HepG2 (cell line): ENCODE measurements around the gene PLVAP. TPM values are rescaled to one million over a fixed set of nuclear protein-coding genes. Genes with fewer than 3 reads are reported as not detected.

Experiments
- AGO1 ChIP-seq: fragments of 200-400 bp; formaldehyde crosslinking; IDR thresholded peaks from 2 replicates; pipeline ENCODE4 v1.6.1; 2017; ENCODE audit warnings: mild to moderate bottlenecking, low read depth, low read length, moderate library complexity; ENCODE audit not compliant: poor library complexity, severe bottlenecking
- BHLHE40 ChIP-seq: IDR thresholded peaks from 2 replicates; pipeline ENCODE4 v1.6.1; 2011; ENCODE audit warnings: low read length, improper control_type of control experiment
- CCAR2 ChIP-seq: fragments of 200-400 bp; formaldehyde crosslinking; optimal IDR thresholded peaks from 2 replicates; pipeline ENCODE3; 2018; ENCODE audit warnings: low read depth, mild to moderate bottlenecking, low read length, moderate library complexity
- GATA4 ChIP-seq: sonication (generic); IDR thresholded peaks from 2 replicates; pipeline ENCODE4 v1.6.1; 2016; ENCODE audit warnings: antibody characterized with exemption, low read depth, borderline replicate concordance
- RELA ChIP-seq: sonication (generic); formaldehyde crosslinking; IDR thresholded peaks from 2 replicates; pipeline ENCODE4 v1.4.0; 2020; ENCODE audit warnings: missing genetic modification reagents
- ZBTB7A ChIP-seq: sonication (generic); formaldehyde crosslinking; IDR thresholded peaks from 2 replicates; pipeline ENCODE4 v1.8.0; 2022; ENCODE audit warnings: mild to moderate bottlenecking, missing genetic modification reagents
- ZNF230 ChIP-seq: sonication (generic); formaldehyde crosslinking; IDR thresholded peaks from 2 replicates; pipeline ENCODE4 v1.4.0; 2020; ENCODE audit warnings: mild to moderate bottlenecking, missing genetic modification reagents
- ZNF549 ChIP-seq: sonication (generic); formaldehyde crosslinking; IDR thresholded peaks from 2 replicates; pipeline ENCODE4 v1.5.0; 2020; ENCODE audit warnings: missing genetic modification reagents
- ZNF891 ChIP-seq: sonication (generic); formaldehyde crosslinking; IDR thresholded peaks from 2 replicates; pipeline ENCODE4 v1.5.0; 2020; ENCODE audit warnings: mild to moderate bottlenecking, missing genetic modification reagents
- polyA plus RNA-seq, 8 experiments: library from polyadenylated mRNA; depleted of rRNA in 3 of 8; stranded (reverse) in 7 of 8; unstranded in 1 of 8; fragments of >200 nt; fragmentation: Illumina TruSeq in 4 of 8; extraction: Trizol in 4 of 8; gene quantifications; 2 replicates each; pipeline versions ENCODE4 v1.2.1 to v1.2.3, GENCODE V29; 2011 to 2016; ENCODE audit warnings: low read depth in 4 of 8, missing spikeins in 1 of 8, mixed read lengths in 1 of 8; ENCODE audit not compliant: insufficient read depth in 1 of 8
- total RNA-seq, 5 experiments: library from RNA; depleted of rRNA; stranded (reverse); fragments of >200 nt; fragmentation: Illumina TruSeq; extraction: Trizol; gene quantifications; 2 replicates each; pipeline ENCODE4 v1.2.3, GENCODE V29; 2016; ENCODE audit warnings: low read depth in 1 of 5
- TF ChIP-seq, protein P1 (sequence below): sonication (generic); formaldehyde crosslinking; IDR thresholded peaks from 2 replicates; pipeline ENCODE4 v1.4.0; 2020; ENCODE audit warnings: mild to moderate bottlenecking, missing genetic modification reagents, borderline replicate concordance
- TF ChIP-seq, protein P2 (sequence below), 2 experiments: sonication (generic) in 1 of 2; formaldehyde crosslinking in 1 of 2; IDR thresholded peaks; 2 replicates each; pipeline versions ENCODE4 v1.4.0 to v1.6.1; 2016 to 2020; ENCODE audit warnings: borderline replicate concordance in 1 of 2, low read depth in 1 of 2, mild to moderate bottlenecking in 1 of 2, missing genetic modification reagents in 1 of 2
- TF ChIP-seq, protein P3 (sequence below): sonication (generic); formaldehyde crosslinking; IDR thresholded peaks from 2 replicates; pipeline ENCODE4 v1.5.1; 2020; ENCODE audit warnings: missing genetic modification reagents, mild to moderate bottlenecking, borderline replicate concordance
- TF ChIP-seq, protein P4 (sequence below), 2 experiments: sonication (generic) in 1 of 2; formaldehyde crosslinking in 1 of 2; IDR thresholded peaks; 2 replicates each; pipeline versions ENCODE4 v1.4.0 to v1.6.1; 2018 to 2020; ENCODE audit warnings: missing genetic modification reagents in 2 of 2, borderline replicate concordance in 1 of 2, low read depth in 1 of 2, mild to moderate bottlenecking in 1 of 2, missing biosample characterization in 1 of 2
- TF ChIP-seq, protein P5 (sequence below): sonication (generic); formaldehyde crosslinking; IDR thresholded peaks from 2 replicates; pipeline ENCODE4 v1.4.0; 2020; ENCODE audit warnings: missing genetic modification reagents

Gene PLVAP
- total and polyA plus RNA-seq, 2 of the 13 experiments (the other 11 are each of a cell fraction or from before 2014, with no cell fraction given): 0.26 TPM; not detected in 1

DNA sequence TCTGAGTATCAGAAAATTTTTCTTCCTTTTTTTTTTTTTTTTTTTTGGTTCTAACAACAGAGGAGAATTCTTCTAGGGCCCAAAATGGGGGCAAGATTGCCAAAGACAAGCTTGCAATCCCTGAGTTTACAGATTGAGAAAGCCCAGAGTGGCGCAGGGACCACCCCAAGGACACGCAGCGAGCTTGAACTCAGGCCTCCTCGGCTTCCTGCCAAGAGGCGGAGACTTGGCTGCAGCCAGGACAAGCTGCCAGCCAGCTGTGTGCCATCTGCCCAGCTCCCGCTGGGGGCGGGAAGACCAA is 72.0 kb downstream of the PLVAP start (continued):
- TF ChIP-seq, protein P1, sequence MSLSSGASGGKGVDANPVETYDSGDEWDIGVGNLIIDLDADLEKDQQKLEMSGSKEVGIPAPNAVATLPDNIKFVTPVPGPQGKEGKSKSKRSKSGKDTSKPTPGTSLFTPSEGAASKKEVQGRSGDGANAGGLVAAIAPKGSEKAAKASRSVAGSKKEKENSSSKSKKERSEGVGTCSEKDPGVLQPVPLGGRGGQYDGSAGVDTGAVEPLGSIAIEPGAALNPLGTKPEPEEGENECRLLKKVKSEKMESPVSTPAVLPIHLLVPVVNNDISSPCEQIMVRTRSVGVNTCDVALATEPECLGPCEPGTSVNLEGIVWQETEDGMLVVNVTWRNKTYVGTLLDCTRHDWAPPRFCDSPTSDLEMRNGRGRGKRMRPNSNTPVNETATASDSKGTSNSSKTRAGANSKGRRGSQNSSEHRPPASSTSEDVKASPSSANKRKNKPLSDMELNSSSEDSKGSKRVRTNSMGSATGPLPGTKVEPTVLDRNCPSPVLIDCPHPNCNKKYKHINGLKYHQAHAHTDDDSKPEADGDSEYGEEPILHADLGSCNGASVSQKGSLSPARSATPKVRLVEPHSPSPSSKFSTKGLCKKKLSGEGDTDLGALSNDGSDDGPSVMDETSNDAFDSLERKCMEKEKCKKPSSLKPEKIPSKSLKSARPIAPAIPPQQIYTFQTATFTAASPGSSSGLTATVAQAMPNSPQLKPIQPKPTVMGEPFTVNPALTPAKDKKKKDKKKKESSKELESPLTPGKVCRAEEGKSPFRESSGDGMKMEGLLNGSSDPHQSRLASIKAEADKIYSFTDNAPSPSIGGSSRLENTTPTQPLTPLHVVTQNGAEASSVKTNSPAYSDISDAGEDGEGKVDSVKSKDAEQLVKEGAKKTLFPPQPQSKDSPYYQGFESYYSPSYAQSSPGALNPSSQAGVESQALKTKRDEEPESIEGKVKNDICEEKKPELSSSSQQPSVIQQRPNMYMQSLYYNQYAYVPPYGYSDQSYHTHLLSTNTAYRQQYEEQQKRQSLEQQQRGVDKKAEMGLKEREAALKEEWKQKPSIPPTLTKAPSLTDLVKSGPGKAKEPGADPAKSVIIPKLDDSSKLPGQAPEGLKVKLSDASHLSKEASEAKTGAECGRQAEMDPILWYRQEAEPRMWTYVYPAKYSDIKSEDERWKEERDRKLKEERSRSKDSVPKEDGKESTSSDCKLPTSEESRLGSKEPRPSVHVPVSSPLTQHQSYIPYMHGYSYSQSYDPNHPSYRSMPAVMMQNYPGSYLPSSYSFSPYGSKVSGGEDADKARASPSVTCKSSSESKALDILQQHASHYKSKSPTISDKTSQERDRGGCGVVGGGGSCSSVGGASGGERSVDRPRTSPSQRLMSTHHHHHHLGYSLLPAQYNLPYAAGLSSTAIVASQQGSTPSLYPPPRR (CRISPR knock-in tag): no peak
- peak; percentile 27; the same call in 1 of the 2 replicates for TF ChIP-seq ZBTB7A (CRISPR knock-in tag)
- TF ChIP-seq ZNF549 (CRISPR knock-in tag): no peak
- TF ChIP-seq ZNF891 (CRISPR knock-in tag): no peak
- TF ChIP-seq ZNF230 (CRISPR knock-in tag): no peak
- TF ChIP-seq, protein P2, sequence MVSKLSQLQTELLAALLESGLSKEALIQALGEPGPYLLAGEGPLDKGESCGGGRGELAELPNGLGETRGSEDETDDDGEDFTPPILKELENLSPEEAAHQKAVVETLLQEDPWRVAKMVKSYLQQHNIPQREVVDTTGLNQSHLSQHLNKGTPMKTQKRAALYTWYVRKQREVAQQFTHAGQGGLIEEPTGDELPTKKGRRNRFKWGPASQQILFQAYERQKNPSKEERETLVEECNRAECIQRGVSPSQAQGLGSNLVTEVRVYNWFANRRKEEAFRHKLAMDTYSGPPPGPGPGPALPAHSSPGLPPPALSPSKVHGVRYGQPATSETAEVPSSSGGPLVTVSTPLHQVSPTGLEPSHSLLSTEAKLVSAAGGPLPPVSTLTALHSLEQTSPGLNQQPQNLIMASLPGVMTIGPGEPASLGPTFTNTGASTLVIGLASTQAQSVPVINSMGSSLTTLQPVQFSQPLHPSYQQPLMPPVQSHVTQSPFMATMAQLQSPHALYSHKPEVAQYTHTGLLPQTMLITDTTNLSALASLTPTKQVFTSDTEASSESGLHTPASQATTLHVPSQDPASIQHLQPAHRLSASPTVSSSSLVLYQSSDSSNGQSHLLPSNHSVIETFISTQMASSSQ (IDR thresholded peaks at IDR 0.05; ENCODE audit: low read depth): no peak
- TF ChIP-seq, protein P2 (CRISPR knock-in tag; IDR thresholded peaks at IDR 0.05; ENCODE audit: borderline replicate concordance): no peak
- TF ChIP-seq CCAR2: no peak
- TF ChIP-seq, protein P3, sequence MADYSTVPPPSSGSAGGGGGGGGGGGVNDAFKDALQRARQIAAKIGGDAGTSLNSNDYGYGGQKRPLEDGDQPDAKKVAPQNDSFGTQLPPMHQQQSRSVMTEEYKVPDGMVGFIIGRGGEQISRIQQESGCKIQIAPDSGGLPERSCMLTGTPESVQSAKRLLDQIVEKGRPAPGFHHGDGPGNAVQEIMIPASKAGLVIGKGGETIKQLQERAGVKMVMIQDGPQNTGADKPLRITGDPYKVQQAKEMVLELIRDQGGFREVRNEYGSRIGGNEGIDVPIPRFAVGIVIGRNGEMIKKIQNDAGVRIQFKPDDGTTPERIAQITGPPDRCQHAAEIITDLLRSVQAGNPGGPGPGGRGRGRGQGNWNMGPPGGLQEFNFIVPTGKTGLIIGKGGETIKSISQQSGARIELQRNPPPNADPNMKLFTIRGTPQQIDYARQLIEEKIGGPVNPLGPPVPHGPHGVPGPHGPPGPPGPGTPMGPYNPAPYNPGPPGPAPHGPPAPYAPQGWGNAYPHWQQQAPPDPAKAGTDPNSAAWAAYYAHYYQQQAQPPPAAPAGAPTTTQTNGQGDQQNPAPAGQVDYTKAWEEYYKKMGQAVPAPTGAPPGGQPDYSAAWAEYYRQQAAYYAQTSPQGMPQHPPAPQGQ: no peak
- no peak for TF ChIP-seq AGO1
- TF ChIP-seq, protein P4, sequence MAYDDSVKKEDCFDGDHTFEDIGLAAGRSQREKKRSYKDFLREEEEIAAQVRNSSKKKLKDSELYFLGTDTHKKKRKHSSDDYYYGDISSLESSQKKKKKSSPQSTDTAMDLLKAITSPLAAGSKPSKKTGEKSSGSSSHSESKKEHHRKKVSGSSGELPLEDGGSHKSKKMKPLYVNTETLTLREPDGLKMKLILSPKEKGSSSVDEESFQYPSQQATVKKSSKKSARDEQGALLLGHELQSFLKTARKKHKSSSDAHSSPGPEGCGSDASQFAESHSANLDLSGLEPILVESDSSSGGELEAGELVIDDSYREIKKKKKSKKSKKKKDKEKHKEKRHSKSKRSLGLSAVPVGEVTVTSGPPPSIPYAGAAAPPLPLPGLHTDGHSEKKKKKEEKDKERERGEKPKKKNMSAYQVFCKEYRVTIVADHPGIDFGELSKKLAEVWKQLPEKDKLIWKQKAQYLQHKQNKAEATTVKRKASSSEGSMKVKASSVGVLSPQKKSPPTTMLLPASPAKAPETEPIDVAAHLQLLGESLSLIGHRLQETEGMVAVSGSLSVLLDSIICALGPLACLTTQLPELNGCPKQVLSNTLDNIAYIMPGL (CRISPR knock-in tag; IDR thresholded peaks at IDR 0.05; ENCODE audit: borderline replicate concordance in 1 of 2, low read depth in 1 of 2): no peak
- TF ChIP-seq RELA (CRISPR knock-in tag): no peak
- TF ChIP-seq GATA4: no peak
- TF ChIP-seq, protein P5, sequence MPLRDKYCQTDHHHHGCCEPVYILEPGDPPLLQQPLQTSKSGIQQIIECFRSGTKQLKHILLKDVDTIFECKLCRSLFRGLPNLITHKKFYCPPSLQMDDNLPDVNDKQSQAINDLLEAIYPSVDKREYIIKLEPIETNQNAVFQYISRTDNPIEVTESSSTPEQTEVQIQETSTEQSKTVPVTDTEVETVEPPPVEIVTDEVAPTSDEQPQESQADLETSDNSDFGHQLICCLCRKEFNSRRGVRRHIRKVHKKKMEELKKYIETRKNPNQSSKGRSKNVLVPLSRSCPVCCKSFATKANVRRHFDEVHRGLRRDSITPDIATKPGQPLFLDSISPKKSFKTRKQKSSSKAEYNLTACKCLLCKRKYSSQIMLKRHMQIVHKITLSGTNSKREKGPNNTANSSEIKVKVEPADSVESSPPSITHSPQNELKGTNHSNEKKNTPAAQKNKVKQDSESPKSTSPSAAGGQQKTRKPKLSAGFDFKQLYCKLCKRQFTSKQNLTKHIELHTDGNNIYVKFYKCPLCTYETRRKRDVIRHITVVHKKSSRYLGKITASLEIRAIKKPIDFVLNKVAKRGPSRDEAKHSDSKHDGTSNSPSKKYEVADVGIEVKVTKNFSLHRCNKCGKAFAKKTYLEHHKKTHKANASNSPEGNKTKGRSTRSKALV (CRISPR knock-in tag): no peak
- peak; percentile 8; the same call in 1 of the 2 replicates for TF ChIP-seq BHLHE40
